GM12891 (cell line): ENCODE data around the gene MAD2L2.

Experiments
- PAX5 ChIP-seq: IDR thresholded peaks from 2 replicates; pipeline ENCODE4 v1.6.1; 2011; ENCODE audit warnings: low read length, moderate library complexity, mild to moderate bottlenecking; ENCODE audit not compliant: insufficient read depth, severe bottlenecking
- POLR2A ChIP-seq: IDR thresholded peaks from 2 replicates; pipeline ENCODE4 v1.6.1; 2011; ENCODE audit warnings: low read depth, low read length, control low read depth
- POLR2AphosphoS5 ChIP-seq: IDR thresholded peaks from 2 replicates; pipeline ENCODE4 v1.6.1; 2011; ENCODE audit warnings: low read depth, low read length, control low read depth
- POU2F2 ChIP-seq: IDR thresholded peaks from 2 replicates; pipeline ENCODE4 v1.6.1; 2011; ENCODE audit warnings: low read depth, mild to moderate bottlenecking, control low read depth, low read length, moderate library complexity
- SPI1 ChIP-seq: IDR thresholded peaks from 2 replicates; pipeline ENCODE4 v1.6.1; 2011; ENCODE audit warnings: low read depth, low read length, control low read depth
- TAF1 ChIP-seq: IDR thresholded peaks from 2 replicates; pipeline ENCODE4 v1.6.1; 2011; ENCODE audit warnings: low read depth, low read length, control low read depth

GRCh38 chr1:11695861-11696260, 14.9 kb upstream of the MAD2L2 start:
- no peak for TF ChIP-seq SPI1
- no peak for TF ChIP-seq POLR2A
- TF ChIP-seq TAF1, result no peak
- TF ChIP-seq POLR2AphosphoS5, result no peak
- TF ChIP-seq POU2F2, result no peak
- TF ChIP-seq PAX5, result no peak
